NK-92 treated with Interleukin-12 subunit alpha and Interleukin-12 subunit beta, amount 100 ng/mL, for 24 hours (cell line): ENCODE results near the gene SDK2.
"Not testable (repeated sequence)": the region's sequence is repeated elsewhere in the genome, so short reads cannot be mapped to it uniquely, and the experiment has no call there.

ENCODE experiments used
- DNase-seq: peaks from one replicate; lab custom pipeline; 2025; lab: John Stamatoyannopoulos, UW

SDK2 gene

DNA sequence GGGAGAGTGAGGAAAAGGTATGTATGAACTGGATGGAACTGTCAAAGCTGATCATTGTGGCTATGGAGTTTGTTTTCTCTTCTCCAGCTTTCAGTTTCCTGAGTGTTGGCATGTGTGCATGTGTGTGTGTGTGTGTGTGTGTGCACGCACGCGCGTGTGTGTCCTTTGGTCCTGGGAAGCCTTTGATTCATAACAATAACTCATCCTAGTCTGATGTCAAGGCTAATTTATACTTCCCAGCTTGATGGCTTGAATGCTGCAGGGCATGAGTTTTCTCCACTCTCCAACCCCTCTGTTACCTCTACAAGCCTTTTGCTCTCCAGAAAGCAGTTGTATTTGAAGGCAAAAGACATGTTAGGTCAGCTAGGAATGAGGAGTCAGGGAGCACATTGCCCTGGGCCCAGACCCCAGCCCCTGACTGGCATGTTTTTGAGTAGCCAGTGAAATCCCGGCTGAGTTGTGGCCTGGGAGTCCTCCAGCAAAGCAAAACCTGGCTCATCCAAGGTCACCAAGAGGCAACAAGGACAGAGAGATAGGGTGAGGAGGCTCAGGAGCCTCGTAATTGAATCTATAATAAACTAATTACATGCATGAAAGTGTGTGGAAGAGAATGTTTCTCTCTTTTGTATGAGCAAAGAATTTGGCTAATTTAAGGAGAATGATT, 323.5 kb downstream of the SDK2 start:
- DNase-seq, result no peak

- DNase-seq, result no peak
These were observed 324.5 kb downstream of the SDK2 start for GRCh38 chr17:73319766-73320165.

- DNase-seq, result no peak
These were observed 325.4 kb downstream of the SDK2 start for GRCh38 chr17:73318836-73319235.

DNA sequence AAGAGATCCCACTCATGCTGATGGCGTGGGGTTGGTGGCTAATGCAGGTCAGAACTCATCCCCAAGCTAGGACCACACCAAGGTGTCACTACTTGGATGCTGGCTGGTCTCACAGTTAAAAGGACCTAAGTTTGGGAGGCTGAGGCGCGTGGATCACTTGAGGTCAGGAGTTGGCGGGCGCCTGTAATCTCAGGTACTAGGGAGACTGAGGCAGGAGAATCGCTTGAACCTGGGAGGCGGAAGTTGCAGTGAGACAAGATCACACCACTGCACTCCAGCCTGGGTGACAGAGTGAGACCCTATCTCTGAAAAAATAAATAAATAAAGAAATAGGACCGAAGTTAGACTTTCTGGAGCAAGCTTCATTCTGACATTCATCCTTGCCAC, 325.8 kb downstream of the SDK2 start:
- DNase-seq, result no peak

- DNase-seq, result no peak
These were observed 326.5 kb downstream of the SDK2 start for GRCh38 chr17:73317513-73318426.

GRCh38 chr17:73316919-73317505, 327.2 kb downstream of the SDK2 start:
- DNase-seq, result no peak

GRCh38 chr17:73315471-73315870, 328.8 kb downstream of the SDK2 start:
- DNase-seq, result no peak

DNA sequence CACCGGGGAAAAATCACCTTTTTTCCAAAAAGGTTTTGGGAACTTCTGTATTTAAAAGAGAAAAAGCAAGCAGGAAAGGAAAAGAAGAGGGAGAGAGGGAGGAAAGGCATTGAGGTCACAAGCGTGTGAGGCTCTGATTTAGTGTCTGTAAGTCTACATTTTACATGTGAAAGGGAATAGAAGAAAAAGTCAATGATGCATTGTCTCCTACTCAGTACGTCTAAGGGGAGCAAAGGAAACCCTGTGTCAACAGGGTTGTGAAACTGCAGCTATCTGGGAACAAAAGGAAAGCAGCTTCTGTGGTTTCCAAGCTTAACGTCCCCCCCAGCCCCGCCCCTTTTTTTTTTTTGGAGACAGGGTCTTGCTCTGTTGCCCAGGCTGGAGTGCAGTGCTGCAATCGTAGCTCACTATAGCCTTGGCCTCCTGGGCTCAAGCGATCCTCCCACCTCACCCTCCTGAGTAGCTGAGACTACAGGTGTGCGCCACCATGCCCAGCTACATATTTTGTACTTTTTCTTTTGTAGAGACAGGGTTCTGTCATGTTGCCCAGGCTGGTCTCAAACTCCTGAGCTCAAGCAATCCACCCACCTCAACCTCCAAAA, 330.6 kb downstream of the SDK2 start:
- no peak for DNase-seq

- DNase-seq, result not testable (repeated sequence)
These were observed 331.4 kb downstream of the SDK2 start for GRCh38 chr17:73312887-73313286.

GRCh38 chr17:73311781-73312641, 332.2 kb downstream of the SDK2 start, which contains the start of gene CDC42EP4:
CDC42EP4 (minus strand) TSS chr17:73312001; CDS start chr17:73286500, 25,501 bp downstream.
- peak; percentile 68 for DNase-seq

- DNase-seq, result no peak
These were observed 332.8 kb downstream of the SDK2 start for GRCh38 chr17:73311428-73311780.

DNA sequence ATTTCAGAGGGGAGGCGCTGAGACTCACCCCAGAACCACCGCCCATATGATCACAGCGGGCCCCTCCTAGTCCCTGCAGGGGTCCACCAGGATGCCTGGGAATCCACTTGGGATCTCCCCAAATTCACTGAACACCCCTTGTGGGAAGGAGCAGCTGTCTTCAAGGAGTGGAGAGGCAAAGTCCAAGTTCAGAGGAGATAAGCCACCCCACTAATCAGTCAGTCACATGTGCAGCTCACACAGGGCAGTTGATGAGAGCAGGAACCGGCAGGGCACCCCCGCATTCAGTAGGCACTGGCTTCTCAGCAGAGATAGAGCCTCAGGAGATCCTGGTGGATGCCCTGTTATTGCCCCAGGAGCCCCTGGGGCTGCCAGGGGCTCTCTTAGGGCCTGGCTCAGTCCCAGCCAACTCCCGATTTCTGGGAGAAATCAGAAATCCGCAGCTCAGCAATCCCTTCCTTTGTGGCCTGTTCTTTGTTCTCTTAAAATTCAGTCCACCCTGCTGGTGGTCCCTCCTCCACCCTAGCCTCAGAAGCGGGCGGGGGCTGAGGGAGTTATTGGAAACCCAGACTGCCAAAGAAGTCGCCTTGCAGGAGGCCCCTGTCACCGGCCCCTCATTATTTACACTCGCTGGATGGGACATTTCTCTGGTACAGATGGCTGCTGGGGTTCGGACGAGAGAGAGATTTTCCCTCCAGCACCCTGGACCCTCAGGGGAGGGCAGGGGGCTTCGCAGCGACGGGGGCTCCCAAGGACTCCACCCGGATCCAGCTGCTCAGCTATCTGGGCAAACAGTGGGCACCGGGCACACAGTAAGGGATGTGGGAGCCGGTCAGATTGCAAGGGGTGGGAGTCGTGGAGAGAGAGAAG, 334.3 kb downstream of the SDK2 start:
- no peak for DNase-seq

DNA sequence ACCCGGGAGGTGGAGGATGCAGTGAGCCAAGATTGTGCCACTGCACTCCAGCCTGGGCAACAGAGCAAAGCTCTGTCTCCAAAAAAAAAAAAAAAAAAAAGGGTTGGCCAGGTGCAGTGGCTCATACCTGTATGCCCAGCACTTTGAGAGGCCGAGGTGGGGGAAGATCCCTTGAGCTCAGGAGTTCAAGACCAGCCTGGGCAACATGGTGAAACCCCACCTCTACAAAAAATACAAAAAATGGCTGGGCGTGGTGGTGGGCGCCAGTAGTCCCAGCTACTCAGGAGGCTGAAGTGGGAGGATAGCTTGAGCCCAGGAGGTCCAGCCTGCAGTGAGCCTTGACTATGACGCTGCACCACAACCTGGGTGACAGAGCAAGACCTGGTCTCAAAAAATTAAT, 335.3 kb downstream of the SDK2 start:
- not testable (repeated sequence) for DNase-seq

DNA sequence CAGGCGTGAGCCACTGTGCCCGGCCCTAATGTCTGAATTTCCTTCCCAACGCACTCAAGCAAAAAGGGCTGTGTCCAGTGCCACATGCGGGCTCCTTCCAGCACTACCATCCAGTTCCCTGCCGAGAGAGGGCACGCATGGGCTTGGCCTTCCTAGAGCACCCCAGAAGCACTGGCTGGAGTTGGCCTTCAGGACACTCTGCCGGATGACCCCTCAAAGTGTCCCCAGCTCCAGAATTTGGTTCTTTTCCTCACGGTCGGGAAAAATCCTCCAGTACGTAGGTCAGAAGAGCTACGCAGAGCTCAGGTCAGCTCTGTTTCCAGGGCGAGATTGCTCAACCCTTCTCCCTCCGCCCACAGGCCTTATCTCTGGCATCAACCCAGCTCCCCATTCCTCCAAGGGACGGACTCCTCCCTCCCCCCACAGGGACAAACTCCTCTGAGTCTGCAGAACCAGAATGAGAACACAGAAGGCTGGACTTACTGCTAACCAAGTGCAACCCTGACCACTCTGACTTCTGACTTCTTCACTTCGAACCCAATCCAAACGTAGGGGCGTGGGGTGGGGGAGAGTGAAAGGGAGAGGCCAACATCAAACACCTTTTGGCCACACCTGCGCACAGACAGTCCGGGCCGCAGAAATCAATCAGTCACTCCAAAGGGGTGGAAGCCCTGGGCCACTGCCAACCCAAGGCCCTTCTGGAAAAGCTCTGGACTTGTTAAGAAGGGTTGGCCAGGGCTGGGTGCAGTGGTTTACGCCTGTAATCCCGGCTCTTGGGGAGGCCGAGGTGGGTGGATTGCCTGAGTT, 336.0 kb downstream of the SDK2 start:
- no peak for DNase-seq

- no peak for DNase-seq
These were observed 337.1 kb downstream of the SDK2 start for GRCh38 chr17:73307130-73307529.

DNA sequence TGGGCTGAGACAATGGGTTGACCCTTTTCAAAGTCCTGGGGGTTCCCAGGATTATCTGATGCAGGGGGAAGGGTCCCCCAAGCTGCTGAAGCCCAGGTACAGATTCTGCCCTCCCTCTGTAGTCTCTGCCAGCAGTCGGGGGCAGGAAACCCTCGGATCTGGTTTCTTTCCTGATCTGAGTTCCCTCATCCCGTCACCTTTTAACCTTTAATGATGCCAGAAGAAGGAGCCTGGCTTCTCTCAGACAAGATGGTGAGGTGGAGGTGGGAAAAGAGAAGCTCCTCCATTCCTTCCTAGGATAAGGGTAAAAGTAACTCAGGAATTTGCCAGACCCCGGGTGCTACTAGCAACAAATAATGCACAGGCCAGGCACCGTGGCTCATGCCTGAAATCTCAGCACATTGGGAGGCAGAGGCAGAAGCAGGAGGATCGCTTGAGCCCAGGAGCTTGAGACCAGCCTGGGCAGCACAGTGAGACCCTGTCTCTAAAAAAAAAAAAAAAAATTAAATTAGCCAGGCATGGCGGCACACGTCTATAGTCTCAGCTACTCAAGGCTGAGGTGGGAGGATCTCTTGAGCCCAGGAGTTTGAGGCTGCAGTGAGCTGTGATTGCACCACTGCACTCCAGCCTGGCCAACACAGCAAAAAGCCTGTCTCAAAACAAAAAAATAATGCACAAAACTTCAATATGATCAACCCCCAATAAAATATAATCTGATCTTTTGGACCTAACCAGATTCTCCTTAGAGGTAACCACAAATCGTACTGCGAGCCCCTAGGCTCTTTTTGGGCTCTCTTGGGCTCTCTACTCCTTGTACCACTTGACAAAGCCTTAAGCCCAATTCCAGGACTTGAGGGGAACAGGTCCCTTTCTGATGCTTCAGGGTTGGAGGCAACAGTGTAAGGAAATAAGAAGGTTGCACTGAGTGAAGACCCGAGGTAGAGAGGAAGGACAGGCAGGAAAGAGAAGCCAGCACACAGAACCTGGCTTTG, 338.1 kb downstream of the SDK2 start:
- DNase-seq, result no peak

GRCh38 chr17:73304971-73305812, 339.1 kb downstream of the SDK2 start:
- no peak for DNase-seq

GRCh38 chr17:73304438-73304837, 339.8 kb downstream of the SDK2 start:
- DNase-seq, result no peak
